ENCODE results near the gene SOX11.
A peak's percentile ranks its signal among the peaks of the same experiment; 100 is the strongest.

Gene SOX11

GRCh38 chr2:5691221-5691984 is 781 bp upstream of the SOX11 start:
- H3K4me3 ChIP-seq (ENCODE audit: low read depth, low read length), result peak overlapping the region; percentile 90

GRCh38 chr2:5692561-5693286 is 540 bp downstream of the SOX11 start:
- H3K4me3 ChIP-seq (ENCODE audit: low read depth, low read length), result peak overlapping the region; percentile 90

- H3K4me3 ChIP-seq (ENCODE audit: low read depth, low read length), result peak overlapping the region; percentile 90
These were observed 1.4 kb downstream of the SOX11 start for GRCh38 chr2:5693287-5694201.

- peak overlapping the region; percentile 90 for H3K4me3 ChIP-seq (ENCODE audit: low read depth, low read length)
These were observed 2.1 kb downstream of the SOX11 start for GRCh38 chr2:5694306-5694705.

- H3K4me3 ChIP-seq (ENCODE audit: low read depth, low read length), result peak overlapping the region; percentile 90
These were observed 3.6 kb downstream of the SOX11 start for GRCh38 chr2:5695654-5696403.

- H3K4me3 ChIP-seq (ENCODE audit: low read depth, low read length), result peak overlapping the region; percentile 90
These were observed 4.3 kb downstream of the SOX11 start for GRCh38 chr2:5696404-5696944.

- H3K4me3 ChIP-seq (ENCODE audit: low read depth, low read length), result peak overlapping the region; percentile 90
These were observed 4.8 kb downstream of the SOX11 start for GRCh38 chr2:5696945-5697521.

GRCh38 chr2:5697562-5697961 is 5.4 kb downstream of the SOX11 start:
- peak overlapping the region; percentile 10 for H3K4me3 ChIP-seq (ENCODE audit: low read depth, low read length)

- H3K4me3 ChIP-seq (ENCODE audit: low read depth, low read length), result no peak overlapping the region
These were observed 6.0 kb downstream of the SOX11 start for GRCh38 chr2:5698134-5698533.

- H3K4me3 ChIP-seq (ENCODE audit: low read depth, low read length), result no peak overlapping the region
These were observed 7.8 kb downstream of the SOX11 start for GRCh38 chr2:5699963-5700362.

GRCh38 chr2:5700551-5700950 is 8.4 kb downstream of the SOX11 start:
- H3K4me3 ChIP-seq (ENCODE audit: low read depth, low read length), result no peak overlapping the region

- H3K4me3 ChIP-seq (ENCODE audit: low read depth, low read length), result no peak overlapping the region
These were observed 9.1 kb downstream of the SOX11 start for GRCh38 chr2:5701266-5701665.

- no peak overlapping the region for H3K4me3 ChIP-seq (ENCODE audit: low read depth, low read length)
These were observed 11.0 kb downstream of the SOX11 start for GRCh38 chr2:5703166-5703565.

GRCh38 chr2:5705490-5705889 is 13.3 kb downstream of the SOX11 start:
- H3K4me3 ChIP-seq (ENCODE audit: low read depth, low read length), result no peak overlapping the region

GRCh38 chr2:5706717-5707455 is 14.7 kb downstream of the SOX11 start:
- H3K4me3 ChIP-seq (ENCODE audit: low read depth, low read length), result no peak overlapping the region

- H3K4me3 ChIP-seq (ENCODE audit: low read depth, low read length), result no peak overlapping the region
These were observed 18.4 kb downstream of the SOX11 start for GRCh38 chr2:5710615-5711014.

GRCh38 chr2:5713101-5713500 is 20.9 kb downstream of the SOX11 start:
- no peak overlapping the region for H3K4me3 ChIP-seq (ENCODE audit: low read depth, low read length)

GRCh38 chr2:5719629-5720334 is 27.6 kb downstream of the SOX11 start:
- H3K4me3 ChIP-seq (ENCODE audit: low read depth, low read length), result no peak overlapping the region

GRCh38 chr2:5720426-5720825 is 28.2 kb downstream of the SOX11 start:
- H3K4me3 ChIP-seq (ENCODE audit: low read depth, low read length), result no peak overlapping the region

Data from iPS-11a (cell line).